Hematopoietic multipotent progenitor cell treated with erythropoietin and hydrocortisone succinate and interleukin-3 and kit ligand, for 4 days (in vitro differentiated cells): ENCODE measurements around the gene DISP3.

Experiments
- DNase-seq: peaks from one replicate; pipeline ENCODE4 v3.0.0-alpha.2; 2015

The DISP3 gene

GRCh38 chr1:11488966-11489625 is 10.1 kb downstream of the DISP3 start:
- no peak for DNase-seq

GRCh38 chr1:11492235-11492634 is 13.3 kb downstream of the DISP3 start:
- no peak for DNase-seq

GRCh38 chr1:11493972-11494655 is 15.2 kb downstream of the DISP3 start:
- no peak for DNase-seq

DNA sequence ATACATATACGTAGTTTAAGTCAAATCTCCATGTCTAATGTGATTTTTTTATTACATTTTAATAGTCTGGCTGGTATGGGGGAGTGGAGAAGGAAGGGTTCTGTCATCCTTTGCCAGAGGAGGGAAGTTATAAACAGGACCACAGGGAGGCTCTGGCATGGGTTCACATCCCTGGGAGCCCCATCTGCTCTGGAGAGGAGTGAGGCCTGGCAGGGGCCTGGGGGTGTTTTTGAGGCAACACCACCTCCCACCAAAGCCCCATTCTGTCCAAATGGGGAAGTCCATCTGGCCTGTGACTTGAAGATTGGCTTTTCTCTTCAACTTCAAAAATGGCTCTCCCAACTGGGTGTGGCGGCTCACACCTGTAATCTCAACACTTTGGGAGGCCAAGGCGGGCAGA is 15.8 kb downstream of the DISP3 start:
- DNase-seq = no peak

GRCh38 chr1:11495579-11495978 is 16.6 kb downstream of the DISP3 start:
- no peak for DNase-seq

DNA sequence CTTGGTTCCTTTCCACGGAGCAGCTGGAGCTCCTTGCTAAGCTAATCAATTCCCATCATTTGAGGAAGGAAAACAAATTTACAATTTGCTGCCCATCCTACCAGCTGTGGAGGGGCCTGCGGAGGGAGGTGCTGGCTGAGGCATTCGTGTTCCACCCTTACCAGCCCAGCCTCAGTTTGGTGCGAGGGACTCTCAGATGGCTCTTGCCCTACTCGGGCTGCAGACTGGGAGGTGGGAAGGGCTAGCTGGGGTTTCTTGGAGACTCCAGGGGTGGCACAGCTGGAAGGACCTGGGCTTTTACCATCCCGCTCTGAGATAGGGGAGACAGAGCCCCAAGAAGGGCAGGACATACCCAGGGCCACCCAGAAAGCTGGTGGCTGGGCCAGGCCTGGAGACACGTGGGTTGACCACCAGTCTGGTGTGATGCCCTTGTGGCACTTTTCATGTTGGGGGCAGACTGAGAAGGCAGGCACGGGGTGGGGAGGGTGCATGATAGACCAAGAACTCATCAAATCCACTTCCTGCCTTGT is 17.7 kb downstream of the DISP3 start:
- DNase-seq = no peak

- DNase-seq = no peak
These were observed 20.1 kb downstream of the DISP3 start for GRCh38 chr1:11498956-11499594.

DNA sequence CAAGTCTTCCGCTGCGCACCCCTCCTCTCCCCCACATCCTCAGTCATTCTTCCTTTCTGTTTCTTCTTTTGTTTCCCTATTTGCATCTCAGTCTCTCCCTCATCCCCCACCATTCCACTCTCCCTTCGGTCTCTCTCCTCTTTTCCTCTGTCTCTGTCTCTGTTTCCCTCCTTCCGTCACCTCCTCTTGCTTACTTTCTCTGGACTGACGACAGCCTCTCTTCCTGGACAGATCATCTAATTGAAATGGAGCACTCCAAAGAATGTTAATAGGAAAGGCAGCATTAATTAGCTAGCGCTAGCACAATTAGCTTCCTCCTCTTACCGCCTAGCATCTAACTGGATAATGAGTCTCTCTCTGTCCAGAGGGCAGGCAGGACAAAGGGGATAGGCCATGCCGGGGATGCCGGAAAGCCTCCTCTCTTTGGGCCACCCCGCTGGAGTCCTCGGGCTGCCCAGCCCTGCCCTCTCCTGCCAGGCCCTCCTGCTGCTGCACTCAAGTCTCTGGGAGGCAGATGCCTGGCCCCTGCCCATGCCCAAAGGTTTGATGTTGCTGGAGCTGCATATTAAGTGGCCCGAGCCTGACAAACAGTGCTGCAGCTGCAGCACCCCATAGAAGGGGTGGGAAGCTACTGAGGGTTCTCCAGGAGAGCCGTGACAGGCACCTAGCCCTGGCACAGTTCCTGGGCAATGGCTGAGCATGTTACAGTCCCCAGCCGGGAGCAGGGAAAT is 20.8 kb downstream of the DISP3 start:
- DNase-seq = no peak

DNA sequence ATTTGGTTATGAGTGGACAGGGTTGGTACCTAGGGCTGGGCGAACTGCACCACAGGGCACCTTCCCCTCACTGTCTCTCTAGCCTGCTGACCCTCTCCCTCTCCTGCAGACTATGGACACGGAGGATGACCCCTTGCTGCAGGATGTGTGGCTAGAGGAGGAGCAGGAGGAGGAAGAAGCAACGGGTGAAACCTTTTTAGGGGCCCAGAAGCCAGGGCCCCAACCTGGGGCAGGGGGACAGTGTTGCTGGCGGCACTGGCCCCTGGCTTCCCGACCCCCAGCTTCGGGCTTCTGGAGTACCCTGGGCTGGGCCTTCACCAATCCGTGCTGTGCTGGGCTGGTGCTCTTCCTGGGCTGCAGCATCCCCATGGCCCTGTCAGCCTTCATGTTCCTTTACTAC is 21.9 kb downstream of the DISP3 start:
- DNase-seq = no peak

GRCh38 chr1:11501491-11501897 is 22.5 kb downstream of the DISP3 start:
- peak; percentile 11 for DNase-seq

- DNase-seq = no peak
These were observed 23.0 kb downstream of the DISP3 start for GRCh38 chr1:11501906-11502485.

DNA sequence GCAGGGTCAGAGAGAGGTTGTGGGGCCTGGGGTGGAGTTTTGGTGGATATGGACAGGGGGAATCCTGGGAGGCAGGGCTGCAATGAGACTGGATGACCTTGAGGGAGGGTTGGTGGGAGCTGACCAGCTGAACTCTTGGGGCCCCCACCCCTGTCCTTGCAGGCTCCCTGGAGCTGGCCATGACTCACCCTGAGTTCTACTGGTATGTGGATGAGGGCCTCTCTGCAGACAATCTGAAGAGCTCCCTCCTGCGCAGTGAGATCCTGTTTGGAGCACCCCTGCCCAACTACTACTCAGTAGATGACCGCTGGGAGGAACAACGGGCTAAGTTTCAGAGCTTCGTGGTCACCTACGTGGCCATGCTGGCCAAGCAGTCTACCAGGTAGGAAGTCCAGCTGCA is 23.6 kb downstream of the DISP3 start:
- DNase-seq = no peak

DNA sequence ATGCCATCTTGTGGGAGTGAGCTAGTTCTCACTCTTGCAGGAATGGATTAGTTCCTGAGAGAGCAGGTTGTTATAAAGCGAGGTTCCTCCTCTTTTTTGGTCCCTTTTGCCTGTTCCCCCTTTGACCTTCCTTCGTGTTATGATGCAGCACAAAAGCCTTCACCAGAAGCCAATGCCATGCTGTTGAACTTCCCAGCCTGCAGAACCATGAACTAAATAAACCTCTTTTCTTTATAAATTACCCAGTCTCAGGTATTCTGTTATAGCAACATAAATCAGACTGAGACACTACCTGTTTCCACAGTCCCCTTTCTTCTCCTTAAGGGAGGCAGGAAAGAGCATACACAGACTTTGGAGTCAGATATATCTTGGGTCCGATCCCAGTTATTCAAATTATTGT is 25.6 kb downstream of the DISP3 start:
- DNase-seq = no peak

- no peak for DNase-seq
These were observed 26.9 kb downstream of the DISP3 start for GRCh38 chr1:11505591-11506538.

DNA sequence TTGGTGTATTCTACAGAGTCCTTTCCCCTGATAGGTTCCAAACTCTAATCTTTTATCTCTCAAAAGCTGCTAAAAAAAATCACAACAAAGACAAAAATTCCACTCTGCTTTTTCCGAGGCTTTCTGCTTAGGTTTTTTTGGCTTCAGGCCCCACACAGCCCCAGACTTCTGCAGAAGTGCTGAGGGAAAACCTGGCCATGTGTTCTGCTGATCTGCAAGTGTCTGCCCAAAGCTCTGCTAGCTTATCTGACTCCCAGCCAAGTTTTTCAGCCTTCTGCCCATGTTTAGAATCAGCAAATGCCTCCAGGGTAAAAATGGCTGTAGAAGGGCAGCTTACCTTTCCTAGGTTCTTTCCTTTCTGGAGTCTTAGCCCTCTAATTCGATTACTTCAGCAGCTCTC is 28.4 kb downstream of the DISP3 start:
- no peak for DNase-seq

DNA sequence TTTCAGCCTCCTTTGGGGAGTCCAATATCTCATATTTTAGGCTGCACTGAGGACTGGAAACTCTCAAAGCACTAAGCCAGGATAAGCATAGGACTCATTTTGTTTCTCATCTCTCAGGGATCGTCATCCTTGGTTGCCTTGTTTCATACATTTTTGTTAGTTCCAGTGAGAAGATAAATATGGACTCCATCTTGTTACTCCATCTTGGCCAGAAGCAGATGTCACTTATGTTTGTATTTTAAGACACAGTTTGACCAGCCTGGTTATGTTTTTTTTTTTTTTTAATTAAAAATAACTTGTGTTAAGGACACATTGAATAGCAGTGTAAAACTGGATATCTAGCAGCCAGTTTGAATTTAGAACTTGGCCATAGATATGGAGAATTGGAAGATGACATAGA is 34.7 kb downstream of the DISP3 start:
- DNase-seq = no peak

- no peak for DNase-seq
These were observed 35.4 kb downstream of the DISP3 start for GRCh38 chr1:11514366-11514765.

- DNase-seq = no peak
These were observed 36.7 kb downstream of the DISP3 start for GRCh38 chr1:11515368-11516300.

GRCh38 chr1:11516961-11517635 is 38.1 kb downstream of the DISP3 start:
- DNase-seq = no peak
